ENCODE data around the gene SECISBP2.
"Not testable (repeated sequence)": the region's sequence is repeated elsewhere in the genome, so short reads cannot be mapped to it uniquely, and the experiment has no call there.

Gene SECISBP2

DNA sequence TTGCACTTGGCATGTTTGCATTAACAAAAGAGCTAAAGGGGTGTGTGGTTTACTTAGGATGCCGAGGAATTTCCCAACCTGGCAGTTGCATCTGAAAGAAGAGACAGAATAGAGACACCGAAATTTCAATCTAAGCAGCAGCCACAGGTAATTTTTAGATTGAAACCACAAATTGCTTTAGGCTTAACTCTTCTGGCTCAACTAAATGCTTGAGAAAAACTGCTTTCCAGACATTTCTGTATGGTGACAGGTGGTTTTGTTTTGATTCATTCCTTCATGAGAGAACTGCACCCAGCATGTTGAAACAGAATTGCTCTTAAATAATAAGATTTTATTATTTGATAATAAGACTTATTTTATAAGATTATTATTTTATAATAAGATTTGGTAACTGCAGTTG is 21.5 kb downstream of the SECISBP2 start:
- ATAC-seq (ENCODE audit: low read depth) (no peak), DNase-seq (ENCODE audit: low spot score) (no peak)
- Histone ChIP-seq H3K4me3 (ENCODE audit: severe bottlenecking) (no peak overlapping the region), H3K9me3 (ENCODE audit: severe bottlenecking) (no peaks in the 10 kb centered on the region), H3K36me3 (ENCODE audit: low read depth) (peaks cover 82% of the 10 kb centered on the region), H3K27ac (ENCODE audit: poor library complexity, severe bottlenecking) (no peak overlapping the region), H3K27me3 (ENCODE audit: insufficient read depth, poor library complexity, severe bottlenecking) (no peaks in the 10 kb centered on the region), H3K4me1 (ENCODE audit: insufficient read depth, poor library complexity, severe bottlenecking) (no peaks in the 10 kb centered on the region)
- no peak for TF ChIP-seq CTCF (IDR thresholded peaks at IDR 0.05; ENCODE audit: poor library complexity, severe bottlenecking)

GRCh38 chr9:89340332-89340731 is 22.0 kb downstream of the SECISBP2 start:
- ATAC-seq (ENCODE audit: low read depth) (no peak), DNase-seq (ENCODE audit: low spot score) (no peak)
- Histone ChIP-seq H3K4me3 (ENCODE audit: severe bottlenecking) (no peak overlapping the region), H3K9me3 (ENCODE audit: severe bottlenecking) (no peaks in the 10 kb centered on the region), H3K36me3 (ENCODE audit: low read depth) (peaks cover 80% of the 10 kb centered on the region), H3K27me3 (ENCODE audit: insufficient read depth, poor library complexity, severe bottlenecking) (no peaks in the 10 kb centered on the region), H3K4me1 (ENCODE audit: insufficient read depth, poor library complexity, severe bottlenecking) (no peaks in the 10 kb centered on the region), H3K27ac (ENCODE audit: poor library complexity, severe bottlenecking) (no peak overlapping the region)
- TF ChIP-seq CTCF (IDR thresholded peaks at IDR 0.05; ENCODE audit: poor library complexity, severe bottlenecking), result no peak

GRCh38 chr9:89342213-89342612 is 23.9 kb downstream of the SECISBP2 start:
- H3K27me3 ChIP-seq (ENCODE audit: insufficient read depth, poor library complexity, severe bottlenecking), result no peaks in the 10 kb centered on the region
- DNase-seq (ENCODE audit: low spot score) (no peak), ATAC-seq (ENCODE audit: low read depth) (no peak)
- H3K4me3 ChIP-seq (ENCODE audit: severe bottlenecking), result no peak overlapping the region
- TF ChIP-seq CTCF (IDR thresholded peaks at IDR 0.05; ENCODE audit: poor library complexity, severe bottlenecking), result no peak
- no peaks in the 10 kb centered on the region for H3K4me1 ChIP-seq (ENCODE audit: insufficient read depth, poor library complexity, severe bottlenecking)
- H3K27ac ChIP-seq (ENCODE audit: poor library complexity, severe bottlenecking), result no peak overlapping the region
- no peaks in the 10 kb centered on the region for H3K9me3 ChIP-seq (ENCODE audit: severe bottlenecking)
- H3K36me3 ChIP-seq (ENCODE audit: low read depth), result peaks cover 85% of the 10 kb centered on the region

DNA sequence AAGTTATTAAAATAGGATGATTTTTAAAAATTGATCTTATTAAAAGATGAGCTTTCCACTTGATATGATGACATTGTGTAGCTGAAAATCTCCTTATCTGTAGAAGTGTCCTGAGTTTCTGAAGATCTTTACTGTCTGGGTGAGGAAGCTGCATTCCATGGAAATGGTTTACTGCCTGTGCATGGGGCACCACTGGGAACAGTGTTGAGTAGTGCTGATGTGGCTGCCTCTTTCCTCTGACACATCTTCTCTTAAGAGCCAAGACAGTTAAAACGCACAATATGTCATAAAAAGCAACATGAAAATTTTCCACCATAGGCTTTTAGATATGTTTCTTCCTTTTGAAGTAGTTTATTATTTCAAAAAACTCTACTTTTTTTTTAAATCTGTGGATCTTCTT is 24.6 kb downstream of the SECISBP2 start:
- no peak for TF ChIP-seq CTCF (IDR thresholded peaks at IDR 0.05; ENCODE audit: poor library complexity, severe bottlenecking)
- DNase-seq (ENCODE audit: low spot score) (no peak), ATAC-seq (ENCODE audit: low read depth) (no peak)
- Histone ChIP-seq H3K36me3 (ENCODE audit: low read depth) (peaks cover 86% of the 10 kb centered on the region), H3K4me3 (ENCODE audit: severe bottlenecking) (no peak overlapping the region), H3K9me3 (ENCODE audit: severe bottlenecking) (no peaks in the 10 kb centered on the region), H3K27ac (ENCODE audit: poor library complexity, severe bottlenecking) (no peak overlapping the region), H3K27me3 (ENCODE audit: insufficient read depth, poor library complexity, severe bottlenecking) (no peaks in the 10 kb centered on the region), H3K4me1 (ENCODE audit: insufficient read depth, poor library complexity, severe bottlenecking) (no peaks in the 10 kb centered on the region)

DNA sequence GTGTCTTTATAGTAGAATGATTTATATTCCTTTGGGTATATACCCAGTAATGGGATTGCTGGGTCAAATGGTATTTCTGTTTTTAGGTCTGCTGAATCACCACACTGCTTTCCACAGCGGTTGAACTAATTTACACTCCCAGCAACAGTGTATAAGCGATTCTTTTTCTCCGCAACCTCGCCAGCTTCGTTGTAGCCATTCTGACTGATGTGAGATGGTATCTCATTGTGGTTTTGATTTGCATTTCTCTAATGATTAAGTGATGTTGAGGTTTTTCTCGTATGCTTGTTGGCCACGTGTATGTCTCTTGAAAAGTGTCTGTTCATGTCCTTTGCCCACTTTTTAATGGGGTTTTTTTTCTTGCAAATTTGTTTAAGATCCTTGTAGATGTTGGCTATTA is 25.5 kb downstream of the SECISBP2 start:
- H3K27me3 ChIP-seq (ENCODE audit: insufficient read depth, poor library complexity, severe bottlenecking); H3K9me3 ChIP-seq (ENCODE audit: severe bottlenecking); DNase-seq (ENCODE audit: low spot score); H3K4me3 ChIP-seq (ENCODE audit: severe bottlenecking); ATAC-seq (ENCODE audit: low read depth); H3K27ac ChIP-seq (ENCODE audit: poor library complexity, severe bottlenecking); H3K4me1 ChIP-seq (ENCODE audit: insufficient read depth, poor library complexity, severe bottlenecking): not testable (repeated sequence)
- H3K36me3 ChIP-seq (ENCODE audit: low read depth), result peaks cover 85% of the 10 kb centered on the region

All from RWPE2 (cell line).